Esophagus (tissue), 2 donors: ENCODE measurements around the gene TRPM3. TPM values are rescaled to one million over a fixed set of nuclear protein-coding genes. Genes with fewer than 3 reads are reported as not detected.

ENCODE experiments used
- H3K27ac ChIP-seq, 2 donors: one replicate each; pipeline ENCODE4 v1.5.1; 2013; ENCODE audit warnings: low read depth in 2 of 2, mild to moderate bottlenecking in 2 of 2, inconsistent platforms in 1 of 2, low read length in 1 of 2, moderate library complexity in 1 of 2
- H3K27me3 ChIP-seq, 2 donors: one replicate each; pipeline ENCODE4 v1.6.1; 2013; ENCODE audit warnings: low read length in 2 of 2, control low read depth in 1 of 2, mild to moderate bottlenecking in 1 of 2; ENCODE audit not compliant: insufficient read depth in 2 of 2, control insufficient read depth in 1 of 2
- H3K36me3 ChIP-seq, 2 donors: one replicate each; pipeline ENCODE4 v1.6.1; 2013; ENCODE audit warnings: low read length in 1 of 2; ENCODE audit not compliant: control insufficient read depth in 2 of 2, insufficient read depth in 2 of 2
- H3K4me1 ChIP-seq, 2 donors: one replicate each; pipeline ENCODE4 v1.6.1; 2013; ENCODE audit warnings: low read length in 1 of 2; ENCODE audit not compliant: control insufficient read depth in 2 of 2, insufficient read depth in 2 of 2
- H3K4me3 ChIP-seq, 2 donors: one replicate each; pipeline ENCODE4 v1.5.1; 2013; ENCODE audit warnings: low read length in 2 of 2, mild to moderate bottlenecking in 2 of 2, low read depth in 1 of 2, moderate library complexity in 1 of 2
- H3K9me3 ChIP-seq, 2 donors: one replicate each; pipeline ENCODE4 v1.6.1; 2013; ENCODE audit warnings: mild to moderate bottlenecking in 2 of 2, low read depth in 1 of 2, low read length in 1 of 2, moderate library complexity in 1 of 2; ENCODE audit not compliant: control insufficient read depth in 2 of 2, insufficient read depth in 1 of 2
- WGBS, 2 donors: extraction: QIAGEN DNeasy Blood & Tissue Kit; methylation state at CpG; one replicate each; pipeline ENCODE4 v1.1.7; 2013; 5-methylcytosine and 5-hydroxymethylcytosine counted together
- polyA plus RNA-seq, 2 donors: library from polyadenylated mRNA; stranded (reverse); fragments of 200-250 nt; gene quantifications; one replicate each; pipeline ENCODE4 v1.2.3, GENCODE V29; 2013
- donor health status: healthy with polysubstance abuse.
- donor health status: Bipolar disorder and iron deficiency.

TRPM3 gene
- polyA plus RNA-seq, 2 donors = under 0.01 to 0.02 TPM

DNA sequence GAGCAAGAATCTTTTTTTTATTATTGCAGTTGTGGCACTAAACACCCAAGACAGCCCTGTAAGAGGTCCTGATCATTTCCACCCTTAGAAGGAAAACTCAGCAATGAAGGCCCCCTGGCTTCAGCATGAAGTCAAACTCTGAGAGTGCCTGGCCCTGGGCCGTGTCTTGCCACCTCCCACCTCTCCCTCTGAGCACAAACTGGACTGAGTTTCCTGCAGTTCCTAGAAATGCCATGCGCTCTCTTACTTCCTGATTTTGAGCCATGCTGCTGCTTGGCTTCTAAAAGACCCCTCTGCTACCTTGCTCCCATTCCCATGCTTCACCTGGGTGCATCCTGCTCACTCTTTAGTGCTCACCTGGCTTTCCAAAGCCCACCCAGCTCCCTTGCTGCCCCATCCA, 566.5 kb downstream of the TRPM3 start:
- peaks cover 0 to 2% of the 10 kb centered on the region in 2 donors for H3K4me1 ChIP-seq
- H3K27ac ChIP-seq = no peak overlapping the region
- H3K27me3 ChIP-seq = no peaks in the 10 kb centered on the region
- no peaks in the 10 kb centered on the region for H3K9me3 ChIP-seq
- H3K36me3 ChIP-seq = no peaks in the 10 kb centered on the region
- 68 to 75% methylated on average over 2 of the region's 2 CpGs for WGBS, 2 donors
- no peak overlapping the region for H3K4me3 ChIP-seq

DNA sequence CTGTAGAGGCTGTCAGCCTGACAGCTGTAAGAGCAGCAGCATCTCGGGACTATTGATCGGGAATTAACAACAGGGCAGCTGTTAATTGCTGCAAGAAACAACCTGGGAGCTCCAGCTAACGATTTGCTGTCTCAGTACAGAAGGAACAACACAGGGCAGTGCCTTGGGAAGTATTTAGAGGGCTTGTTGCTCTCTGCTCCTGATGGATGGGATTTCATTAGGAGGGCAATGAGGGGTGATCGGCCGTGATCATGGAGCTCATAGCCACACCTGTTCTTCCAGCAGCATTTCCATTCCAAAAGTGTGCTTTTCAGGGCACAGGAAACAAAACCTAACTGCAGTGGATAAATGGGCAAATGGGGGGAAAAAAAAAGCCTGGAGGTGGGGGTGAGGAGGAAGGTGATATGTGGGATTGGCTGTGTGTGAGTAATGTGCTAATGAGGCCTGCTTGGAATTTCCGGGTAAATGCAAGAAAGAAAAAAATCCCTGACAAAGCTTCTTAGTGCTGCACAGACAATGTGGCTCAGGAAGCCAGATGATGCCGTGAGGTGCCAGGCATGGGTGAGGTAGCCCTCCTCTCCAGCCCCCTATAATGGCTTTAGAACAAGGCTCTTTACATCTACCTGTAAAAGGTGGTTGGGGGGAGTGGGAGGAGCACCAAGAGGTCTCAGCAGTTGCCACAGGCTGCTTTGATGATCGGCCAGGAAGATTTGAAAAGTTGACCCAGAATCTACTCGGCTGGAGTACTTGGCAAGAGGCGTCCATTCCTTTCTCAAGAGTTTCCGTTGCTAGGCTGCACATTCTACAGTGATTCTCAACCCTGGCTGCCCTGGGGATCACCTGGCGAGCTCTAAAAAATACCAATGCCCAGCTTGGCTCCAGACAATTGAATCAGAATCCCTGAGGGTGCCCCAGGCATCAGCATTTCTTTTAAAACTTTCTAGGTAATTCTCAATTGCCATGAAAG, 567.4 kb downstream of the TRPM3 start:
- no peaks in the 10 kb centered on the region for H3K27me3 ChIP-seq
- WGBS, 2 donors = 43 to 48% methylated on average over 12 of the region's 12 CpGs
- H3K4me1 ChIP-seq = peaks cover 0 to 2% of the 10 kb centered on the region in 2 donors

DNA sequence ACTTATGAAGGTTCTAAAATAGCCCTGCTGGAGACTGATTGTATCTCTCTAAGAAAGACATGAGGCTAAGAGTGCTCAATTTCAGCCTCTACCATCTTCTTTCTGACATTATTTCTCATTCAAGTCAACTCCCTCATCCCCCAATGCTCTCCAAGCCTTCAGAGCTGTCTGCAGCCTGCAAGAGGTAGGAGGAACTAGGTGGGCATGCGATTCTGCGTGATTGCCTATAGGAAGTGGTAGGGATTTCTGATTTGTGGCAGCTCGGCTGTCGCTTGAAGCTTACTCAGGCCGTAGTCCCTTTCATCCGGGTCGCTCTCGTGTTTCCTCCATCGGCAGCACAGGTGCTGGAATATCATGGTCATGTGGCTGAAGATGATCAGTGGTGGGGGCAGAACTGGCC, 568.9 kb downstream of the TRPM3 start:
- WGBS, 2 donors = 95 to 97% methylated on average over 9 of the region's 9 CpGs
- peaks cover 0 to 2% of the 10 kb centered on the region in 2 donors for H3K4me1 ChIP-seq
- H3K27ac ChIP-seq = no peak overlapping the region
- H3K36me3 ChIP-seq = no peaks in the 10 kb centered on the region
- H3K4me3 ChIP-seq = no peak overlapping the region
- no peaks in the 10 kb centered on the region for H3K9me3 ChIP-seq
- no peaks in the 10 kb centered on the region for H3K27me3 ChIP-seq

More for the DNA sequence above, 567.4 kb downstream of the TRPM3 start:
- Histone ChIP-seq H3K27ac (peak overlapping the region in 1 of 2 donors; percentile 15), H3K9me3 (no peaks in the 10 kb centered on the region), H3K36me3 (no peaks in the 10 kb centered on the region), H3K4me3 (no peak overlapping the region)

DNA sequence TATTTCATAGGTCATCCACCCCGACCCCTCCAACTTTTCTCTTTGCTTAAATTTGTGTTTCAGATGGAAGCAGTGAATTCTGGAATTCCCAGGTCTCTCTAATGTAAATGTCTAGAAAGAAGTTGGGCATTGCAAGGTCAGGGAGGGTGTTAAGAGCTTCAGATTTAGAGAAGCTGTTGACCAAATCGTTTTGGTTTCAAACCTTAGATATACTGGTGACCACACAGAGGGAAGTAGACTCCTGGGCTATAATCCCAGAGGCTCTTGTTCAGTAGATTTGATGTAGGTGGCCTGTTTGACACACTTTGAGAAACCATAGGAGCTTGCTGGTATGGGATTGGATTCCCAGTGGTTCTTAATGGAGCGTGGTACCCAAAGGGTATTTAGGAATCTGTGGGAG, 569.6 kb downstream of the TRPM3 start:
- H3K27ac ChIP-seq = no peak overlapping the region
- H3K4me3 ChIP-seq = no peak overlapping the region
- 89 to 93% methylated on average over 3 of the region's 3 CpGs for WGBS, 2 donors
- H3K27me3 ChIP-seq = no peaks in the 10 kb centered on the region
- no peaks in the 10 kb centered on the region for H3K36me3 ChIP-seq
- peaks cover 0 to 2% of the 10 kb centered on the region in 2 donors for H3K4me1 ChIP-seq
- H3K9me3 ChIP-seq = no peaks in the 10 kb centered on the region

DNA sequence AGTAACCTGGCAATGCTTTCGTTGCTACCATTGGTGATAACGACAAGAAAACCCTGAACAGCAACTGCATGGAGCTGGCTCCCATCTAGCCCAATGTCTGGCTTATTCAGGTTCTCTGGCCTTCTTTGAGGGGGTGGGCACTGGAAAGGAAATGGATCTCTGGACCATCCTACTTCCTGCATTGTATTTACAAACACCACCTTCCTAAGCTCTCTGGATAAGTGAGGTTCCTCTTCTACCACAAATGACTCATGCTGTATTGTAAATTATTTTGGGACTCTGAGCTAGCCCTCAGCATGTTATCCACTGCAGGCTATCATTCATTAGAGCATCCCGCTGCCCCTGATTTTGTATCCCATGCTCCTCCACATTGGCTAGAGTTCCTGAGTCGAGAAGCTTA, 570.0 kb downstream of the TRPM3 start:
- H3K36me3 ChIP-seq = no peaks in the 10 kb centered on the region
- H3K4me3 ChIP-seq = no peak overlapping the region
- 92% methylated on average over 4 of the region's 4 CpGs for WGBS, 2 donors
- no peak overlapping the region for H3K27ac ChIP-seq
- no peaks in the 10 kb centered on the region for H3K27me3 ChIP-seq
- no peaks in the 10 kb centered on the region for H3K9me3 ChIP-seq
- peaks cover 0 to 2% of the 10 kb centered on the region in 2 donors for H3K4me1 ChIP-seq

DNA sequence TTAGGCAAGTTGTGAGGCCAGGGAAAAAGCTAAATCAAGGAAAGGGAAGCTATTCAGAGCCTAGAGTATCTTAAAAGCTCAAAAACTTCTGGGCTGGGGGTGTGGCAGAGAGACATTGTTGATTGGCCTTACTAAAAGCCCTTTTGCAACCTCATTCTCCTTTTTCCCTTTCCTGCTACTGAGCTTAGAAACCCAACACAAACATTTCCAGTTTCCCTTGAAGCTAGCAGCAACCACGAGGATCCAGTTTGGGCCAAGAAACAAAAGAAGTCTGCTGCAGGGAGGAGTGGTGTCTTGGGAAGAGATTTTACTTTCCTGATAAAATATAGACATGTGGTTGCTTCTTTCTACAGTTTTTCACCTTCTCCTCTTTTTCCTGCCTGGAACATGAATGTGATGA, 571.5 kb downstream of the TRPM3 start:
- Histone ChIP-seq H3K36me3 (no peaks in the 10 kb centered on the region), H3K4me3 (no peak overlapping the region), H3K27me3 (no peaks in the 10 kb centered on the region), H3K9me3 (no peaks in the 10 kb centered on the region), H3K4me1 (peaks cover 0 to 2% of the 10 kb centered on the region in 2 donors), H3K27ac (no peak overlapping the region)
- 20 to 47% methylated on average over 1 of the region's 1 CpG for WGBS, 2 donors

DNA sequence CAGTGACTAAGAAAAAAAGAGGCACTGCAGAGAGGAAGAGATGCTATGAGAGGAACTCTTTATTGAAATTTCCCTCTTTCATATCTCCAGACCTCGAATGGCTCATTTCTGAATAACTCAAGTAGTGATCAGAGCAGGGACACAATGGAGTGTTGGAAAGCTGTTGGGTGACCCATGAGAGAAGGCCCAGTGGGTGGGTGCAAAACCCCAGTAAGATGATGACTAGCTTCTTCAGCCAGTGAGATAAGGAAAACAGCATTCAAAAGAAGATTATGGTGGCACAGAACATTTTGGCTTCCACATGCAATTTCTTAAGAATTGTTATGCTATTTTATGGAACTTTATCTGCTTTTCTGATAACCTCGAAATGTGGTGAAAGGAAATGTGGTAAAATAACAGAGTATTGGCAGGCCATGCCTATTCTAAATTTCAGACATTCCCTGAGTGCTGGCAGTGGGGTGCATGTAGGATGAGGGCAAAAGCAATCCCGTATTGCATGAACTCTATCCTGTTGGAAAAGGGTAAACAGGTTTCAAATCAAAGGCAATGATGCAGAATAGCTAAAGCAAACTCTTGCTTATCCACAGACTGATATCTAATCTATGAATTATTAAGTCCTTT, 579.0 kb downstream of the TRPM3 start:
- H3K9me3 ChIP-seq = no peaks in the 10 kb centered on the region
- 78 to 86% methylated on average over 3 of the region's 3 CpGs for WGBS, 2 donors
- no peak overlapping the region for H3K4me3 ChIP-seq
- no peaks in the 10 kb centered on the region for H3K27me3 ChIP-seq
- H3K27ac ChIP-seq = no peak overlapping the region
- no peaks in the 10 kb centered on the region for H3K36me3 ChIP-seq
- no peaks in the 10 kb centered on the region for H3K4me1 ChIP-seq

DNA sequence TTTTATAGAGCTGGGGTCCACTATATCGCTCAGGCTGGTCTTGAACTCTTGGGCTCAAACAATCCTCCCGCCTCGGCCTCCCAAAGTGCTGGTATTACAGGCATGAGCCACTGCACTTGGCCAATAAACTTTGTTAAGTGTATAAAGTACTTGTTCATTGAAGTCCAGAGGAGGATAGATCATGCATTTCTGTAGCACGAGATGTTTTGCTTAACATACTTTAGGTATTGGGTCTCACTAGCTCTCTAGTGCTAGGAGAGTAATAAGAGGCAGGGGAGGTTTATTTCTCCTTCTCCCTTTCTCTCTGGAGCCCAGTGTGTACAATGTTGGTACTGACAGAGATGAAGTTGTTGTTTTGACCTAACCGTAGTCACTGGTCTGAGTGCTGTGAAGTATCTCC, 581.4 kb downstream of the TRPM3 start:
- Histone ChIP-seq H3K27ac (no peak overlapping the region), H3K4me1 (peaks cover 0 to 5% of the 10 kb centered on the region in 2 donors), H3K4me3 (no peak overlapping the region), H3K9me3 (no peaks in the 10 kb centered on the region), H3K27me3 (no peaks in the 10 kb centered on the region), H3K36me3 (no peaks in the 10 kb centered on the region)
- 93% methylated on average over 5 of the region's 5 CpGs for WGBS, 2 donors

DNA sequence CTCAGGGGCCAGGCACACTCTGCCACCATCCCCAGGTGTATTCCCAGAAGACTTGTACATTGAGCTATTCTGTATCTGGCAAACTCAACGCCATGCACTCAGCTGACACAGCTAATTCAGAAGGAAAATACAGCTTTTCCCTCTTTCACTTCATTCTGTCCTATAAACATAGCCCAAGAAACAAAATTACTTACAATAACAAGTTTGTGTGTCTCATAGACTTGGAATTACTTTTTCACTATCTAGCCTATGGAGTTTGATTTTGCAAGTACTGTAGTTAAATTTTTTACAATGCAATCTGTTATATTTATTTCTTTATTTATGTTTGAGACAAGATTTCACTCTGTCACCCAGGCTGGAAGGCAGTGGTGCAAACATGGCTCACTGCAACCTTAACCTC, 581.9 kb downstream of the TRPM3 start:
- no peak overlapping the region for H3K4me3 ChIP-seq
- H3K9me3 ChIP-seq = no peaks in the 10 kb centered on the region
- no peak overlapping the region for H3K27ac ChIP-seq
- WGBS, 2 donors = 64 to 70% methylated on average over 1 of the region's 1 CpG
- no peaks in the 10 kb centered on the region for H3K36me3 ChIP-seq
- no peaks in the 10 kb centered on the region for H3K27me3 ChIP-seq
- peaks cover 0 to 5% of the 10 kb centered on the region in 2 donors for H3K4me1 ChIP-seq
